ENCODE measurements around the gene CELA2B.

GRCh38 chr1:15509586-15509985 is 33.7 kb downstream of the CELA2B start:
- TF ChIP-seq PRDM4 (tag by site-specific recombination; IDR thresholded peaks at IDR 0.05) = no peak
- TF ChIP-seq CTCF (tag by site-specific recombination; IDR thresholded peaks at IDR 0.05) = no peak
- TF ChIP-seq ZNF558 (tag by site-specific recombination; IDR thresholded peaks at IDR 0.05) = no peak
- no peak for TF ChIP-seq ZNF311 (tag by site-specific recombination; IDR thresholded peaks at IDR 0.05; ENCODE audit: borderline replicate concordance)
- TF ChIP-seq ZSCAN30 (tag by site-specific recombination; IDR thresholded peaks at IDR 0.05) = no peak
